ENCODE measurements around the gene MRPL43. TPM values are rescaled to one million over a fixed set of nuclear protein-coding genes. Genes with fewer than 3 reads are reported as not detected.

Gene MRPL43
- total RNA-seq, 4 donors from 2014 or later = 54.2 to 89.1 (median 62.7) TPM

DNA sequence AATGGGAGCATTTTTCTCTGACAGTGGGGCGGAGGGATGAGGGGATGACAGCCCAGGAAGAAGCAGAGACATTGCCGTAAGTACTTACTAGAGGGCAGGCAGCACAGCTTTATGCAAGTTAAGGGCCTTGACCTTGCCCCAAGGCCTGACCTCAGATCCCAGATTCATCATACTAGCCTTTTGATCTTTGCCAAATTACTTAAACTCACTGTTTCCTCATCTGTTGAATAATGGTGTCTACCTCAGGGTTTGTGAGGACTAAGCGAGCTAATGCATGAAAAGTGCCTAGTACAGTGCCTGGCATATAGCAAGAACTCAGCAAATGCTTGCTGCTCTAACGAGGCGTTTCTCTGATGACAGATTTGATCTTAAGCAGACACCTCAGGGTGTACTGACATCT lies 21.5 kb downstream of the MRPL43 start:
- WGBS = 67% methylated on average over 5 of the region's 5 CpGs
- no peak for DNase-seq (ENCODE audit: low spot score in 2 of 2)
- Histone ChIP-seq H3K27me3 (no peaks in the 10 kb centered on the region), H3K4me3 (no peak overlapping the region), H3K4me1 (peaks cover 14% of the 10 kb centered on the region), H3K9me3 (no peaks in the 10 kb centered on the region), H3K36me3 (peaks cover 41% of the 10 kb centered on the region), H3K27ac (no peak overlapping the region)
- TF ChIP-seq EP300 (IDR thresholded peaks at IDR 0.05) = no peak
- no peak for TF ChIP-seq POLR2AphosphoS5 (IDR thresholded peaks at IDR 0.05)
- TF ChIP-seq POLR2A (IDR thresholded peaks at IDR 0.05) = no peak
- TF ChIP-seq, protein P1, sequence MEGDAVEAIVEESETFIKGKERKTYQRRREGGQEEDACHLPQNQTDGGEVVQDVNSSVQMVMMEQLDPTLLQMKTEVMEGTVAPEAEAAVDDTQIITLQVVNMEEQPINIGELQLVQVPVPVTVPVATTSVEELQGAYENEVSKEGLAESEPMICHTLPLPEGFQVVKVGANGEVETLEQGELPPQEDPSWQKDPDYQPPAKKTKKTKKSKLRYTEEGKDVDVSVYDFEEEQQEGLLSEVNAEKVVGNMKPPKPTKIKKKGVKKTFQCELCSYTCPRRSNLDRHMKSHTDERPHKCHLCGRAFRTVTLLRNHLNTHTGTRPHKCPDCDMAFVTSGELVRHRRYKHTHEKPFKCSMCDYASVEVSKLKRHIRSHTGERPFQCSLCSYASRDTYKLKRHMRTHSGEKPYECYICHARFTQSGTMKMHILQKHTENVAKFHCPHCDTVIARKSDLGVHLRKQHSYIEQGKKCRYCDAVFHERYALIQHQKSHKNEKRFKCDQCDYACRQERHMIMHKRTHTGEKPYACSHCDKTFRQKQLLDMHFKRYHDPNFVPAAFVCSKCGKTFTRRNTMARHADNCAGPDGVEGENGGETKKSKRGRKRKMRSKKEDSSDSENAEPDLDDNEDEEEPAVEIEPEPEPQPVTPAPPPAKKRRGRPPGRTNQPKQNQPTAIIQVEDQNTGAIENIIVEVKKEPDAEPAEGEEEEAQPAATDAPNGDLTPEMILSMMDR (IDR thresholded peaks at IDR 0.05) = no peak

DNA sequence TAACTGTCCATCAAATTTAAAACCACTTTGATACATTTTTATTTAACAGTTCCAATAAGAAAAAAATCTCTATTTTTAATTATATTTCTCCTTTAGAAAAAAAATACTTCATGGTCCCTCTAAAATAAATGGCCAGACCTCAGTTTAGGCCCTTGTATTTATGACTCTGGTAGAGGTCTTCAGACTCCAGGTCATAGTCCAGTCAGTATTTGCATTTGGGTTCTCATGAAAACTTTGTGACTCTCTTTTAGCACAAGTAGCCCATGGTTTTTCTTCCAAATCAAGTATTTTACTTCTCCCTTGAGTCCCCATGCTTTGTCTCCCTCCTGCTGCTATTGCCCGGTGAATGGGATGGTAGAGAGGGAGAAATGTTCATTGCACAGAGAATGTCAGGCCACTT lies 23.5 kb downstream of the MRPL43 start:
- H3K36me3 ChIP-seq = peaks cover 57% of the 10 kb centered on the region
- H3K9me3 ChIP-seq = no peaks in the 10 kb centered on the region
- H3K4me3 ChIP-seq = no peak overlapping the region
- DNase-seq (ENCODE audit: low spot score in 2 of 2) = no peak
- WGBS = 100% methylated on average over 1 of the region's 1 CpG
- no peaks in the 10 kb centered on the region for H3K27me3 ChIP-seq
- peaks cover 3% of the 10 kb centered on the region for H3K4me1 ChIP-seq
- TF ChIP-seq POLR2A (IDR thresholded peaks at IDR 0.05) (no peak), EP300 (IDR thresholded peaks at IDR 0.05) (no peak), POLR2AphosphoS5 (IDR thresholded peaks at IDR 0.05) (no peak)
- TF ChIP-seq, protein P1 (IDR thresholded peaks at IDR 0.05) = no peak
- no peak overlapping the region for H3K27ac ChIP-seq

DNA sequence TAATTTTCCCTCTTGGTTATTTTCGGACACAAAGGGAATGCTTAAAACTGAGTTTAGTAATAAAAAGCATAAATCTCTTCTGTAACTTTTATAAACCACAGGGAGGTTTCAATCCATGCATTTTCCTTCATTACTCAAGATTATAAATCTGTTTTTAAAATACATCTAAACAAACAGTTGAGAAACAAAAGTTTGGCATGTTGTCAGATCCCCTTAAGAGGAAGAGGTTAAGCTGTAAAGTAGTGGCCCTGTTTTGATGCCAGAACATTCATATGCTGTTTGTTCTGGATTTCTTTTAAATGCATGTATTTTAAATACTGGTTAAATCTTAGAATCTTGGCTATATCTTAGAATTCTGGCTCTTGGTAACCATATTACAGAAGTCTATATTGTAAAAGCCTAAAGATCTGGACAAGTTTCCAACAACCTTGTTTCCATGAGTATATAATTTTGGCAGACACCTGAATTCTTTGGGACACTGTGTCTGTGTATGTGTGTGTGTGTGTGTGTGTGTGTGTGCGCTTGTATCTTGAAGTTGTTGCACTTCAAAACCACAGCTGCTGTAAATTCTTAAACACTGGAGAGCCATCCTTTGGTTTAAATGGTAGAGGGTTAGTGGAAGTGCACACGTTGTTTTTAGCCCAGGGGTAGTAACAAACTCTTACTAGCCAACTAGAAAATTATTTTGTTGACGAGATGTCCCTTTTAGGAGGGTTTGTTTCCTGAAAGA lies 24.8 kb downstream of the MRPL43 start:
- no peak for DNase-seq (ENCODE audit: low spot score in 2 of 2)
- H3K27me3 ChIP-seq = no peaks in the 10 kb centered on the region
- peaks cover 69% of the 10 kb centered on the region for H3K36me3 ChIP-seq
- no peak overlapping the region for H3K4me3 ChIP-seq
- no peaks in the 10 kb centered on the region for H3K9me3 ChIP-seq
- H3K27ac ChIP-seq = no peak overlapping the region
- WGBS = 87% methylated on average over 4 of the region's 4 CpGs
- TF ChIP-seq EP300 (IDR thresholded peaks at IDR 0.05) = no peak
- TF ChIP-seq, protein P1 (IDR thresholded peaks at IDR 0.05) = no peak
- no peak for TF ChIP-seq POLR2A (IDR thresholded peaks at IDR 0.05)
- TF ChIP-seq POLR2AphosphoS5 (IDR thresholded peaks at IDR 0.05) = no peak
- H3K4me1 ChIP-seq = no peaks in the 10 kb centered on the region

DNA sequence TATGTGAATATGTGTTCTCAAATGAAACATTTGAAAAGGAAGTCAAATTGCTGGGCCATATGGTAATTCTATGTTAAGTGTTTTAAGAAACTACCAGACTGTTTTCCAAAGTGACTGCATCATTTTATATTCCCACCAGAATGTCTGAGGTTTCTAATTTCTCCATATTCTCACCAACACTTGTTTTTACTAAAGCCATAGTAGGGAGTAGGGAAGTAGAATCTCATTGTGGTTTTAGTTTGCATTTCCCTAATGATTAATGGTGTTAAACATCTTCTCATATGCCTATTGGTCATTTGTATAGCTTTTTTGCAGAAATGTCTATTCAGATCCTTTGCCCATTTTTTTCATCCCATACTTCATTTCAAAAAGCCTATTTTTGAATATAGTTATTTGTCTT lies 27.0 kb downstream of the MRPL43 start:
- Histone ChIP-seq H3K27me3 (no peaks in the 10 kb centered on the region), H3K27ac (no peak overlapping the region), H3K36me3 (peaks cover 78% of the 10 kb centered on the region), H3K4me1 (no peaks in the 10 kb centered on the region), H3K4me3 (no peak overlapping the region), H3K9me3 (no peaks in the 10 kb centered on the region)
- no peak for DNase-seq (ENCODE audit: low spot score in 2 of 2)
- TF ChIP-seq POLR2AphosphoS5 (IDR thresholded peaks at IDR 0.05) (no peak), POLR2A (IDR thresholded peaks at IDR 0.05) (no peak), EP300 (IDR thresholded peaks at IDR 0.05) (no peak)
- TF ChIP-seq, protein P1 (IDR thresholded peaks at IDR 0.05) = no peak

DNA sequence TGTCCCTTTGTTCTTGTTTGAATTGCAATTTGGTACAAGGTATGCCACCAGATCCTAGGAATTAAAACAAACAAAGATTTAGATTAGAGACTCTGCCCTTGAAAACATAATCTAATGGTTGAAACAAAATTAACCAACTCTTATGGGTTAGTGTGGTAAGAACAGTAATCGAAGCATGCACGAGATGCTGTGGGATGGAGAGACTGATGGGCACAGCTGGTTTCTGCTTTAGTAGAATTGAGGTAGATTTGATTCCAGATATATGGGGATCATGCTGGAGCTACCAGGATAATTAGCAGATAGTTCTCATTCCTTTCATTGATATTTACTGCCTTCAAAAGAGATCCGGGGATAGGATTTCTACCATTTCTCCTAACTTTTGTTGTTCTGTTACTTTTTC lies 38.4 kb downstream of the MRPL43 start:
- H3K9me3 ChIP-seq = no peaks in the 10 kb centered on the region
- DNase-seq (ENCODE audit: low spot score in 2 of 2) = no peak
- H3K4me1 ChIP-seq = no peaks in the 10 kb centered on the region
- no peak overlapping the region for H3K27ac ChIP-seq
- H3K4me3 ChIP-seq = no peak overlapping the region
- WGBS = 87% methylated on average over 3 of the region's 3 CpGs
- H3K27me3 ChIP-seq = no peaks in the 10 kb centered on the region
- H3K36me3 ChIP-seq = peaks cover 97% of the 10 kb centered on the region
- TF ChIP-seq, protein P1 (IDR thresholded peaks at IDR 0.05) = no peak
- TF ChIP-seq EP300 (IDR thresholded peaks at IDR 0.05) = no peak
- TF ChIP-seq POLR2A (IDR thresholded peaks at IDR 0.05) = no peak
- no peak for TF ChIP-seq POLR2AphosphoS5 (IDR thresholded peaks at IDR 0.05)

All from suprapubic skin (tissue), 4 donors.